ENCODE measurements around the gene KLF11.

Gene KLF11

DNA sequence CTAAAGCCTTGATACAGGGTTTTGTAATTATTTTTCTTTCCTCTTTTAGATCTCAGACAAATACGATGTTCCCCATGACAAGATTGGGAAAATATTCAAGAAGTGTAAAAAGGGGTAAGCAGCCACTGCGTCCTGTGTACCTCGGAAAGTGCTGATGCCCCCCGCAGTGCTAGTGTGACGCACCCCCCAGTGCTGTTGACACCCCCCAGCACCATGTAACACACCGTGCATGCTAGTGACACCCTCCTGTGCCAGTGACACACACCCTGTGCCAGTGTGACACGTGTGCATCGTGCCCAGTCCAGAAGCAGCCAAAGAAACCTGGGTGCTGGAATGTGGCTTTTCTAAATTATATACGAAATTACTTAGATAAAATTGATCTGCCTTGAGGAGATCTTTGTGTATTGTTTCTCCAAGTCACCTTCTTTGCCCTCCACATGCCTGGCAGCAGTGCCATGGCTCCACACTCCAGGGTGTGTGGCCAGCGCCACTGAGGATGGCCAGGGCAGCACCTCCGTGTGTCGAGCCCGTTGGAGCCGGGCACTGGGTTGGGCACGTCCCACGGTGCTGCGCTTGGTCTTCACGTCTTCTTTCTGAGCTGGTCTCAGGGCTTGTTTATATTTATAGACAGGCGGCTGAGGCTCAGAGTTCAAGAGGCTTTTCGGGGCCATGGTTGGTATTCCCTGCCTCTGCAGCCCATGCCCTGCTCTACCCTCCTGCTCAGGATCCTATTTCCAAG, 44.3 kb upstream of the KLF11 start:
- no peak for TF ChIP-seq CTCF (IDR thresholded peaks at IDR 0.05)
- no peak overlapping the region for H3K27ac Mint-ChIP-seq
- H3K27me3 Mint-ChIP-seq (ENCODE audit: low read depth, poor library complexity): peaks cover 8% of the 10 kb centered on the region
- H3K36me3 Mint-ChIP-seq (ENCODE audit: low read depth): no peaks in the 10 kb centered on the region
- DNase-seq: no peak
- H3K4me1 Mint-ChIP-seq: peaks cover 5% of the 10 kb centered on the region
- no peak overlapping the region for H3K4me3 Mint-ChIP-seq
- H3K9me3 Mint-ChIP-seq: no peaks in the 10 kb centered on the region

- peaks cover 9% of the 10 kb centered on the region for H3K4me1 Mint-ChIP-seq
These were observed 43.7 kb upstream of the KLF11 start for GRCh38 chr2:9999693-10000092.

GRCh38 chr2:10000541-10000940, 42.8 kb upstream of the KLF11 start:
- peaks cover 6% of the 10 kb centered on the region for H3K27me3 Mint-ChIP-seq (ENCODE audit: low read depth, poor library complexity)
- peaks cover 9% of the 10 kb centered on the region for H3K4me1 Mint-ChIP-seq
- TF ChIP-seq CTCF (IDR thresholded peaks at IDR 0.05): no peak
- no peak overlapping the region for H3K27ac Mint-ChIP-seq
- H3K36me3 Mint-ChIP-seq (ENCODE audit: low read depth): no peaks in the 10 kb centered on the region
- no peaks in the 10 kb centered on the region for H3K9me3 Mint-ChIP-seq
- no peak for DNase-seq
- no peak overlapping the region for H3K4me3 Mint-ChIP-seq

More at GRCh38 chr2:9999693-10000092, 43.7 kb upstream of the KLF11 start:
- no peak overlapping the region for H3K27ac Mint-ChIP-seq
- no peak for TF ChIP-seq CTCF (IDR thresholded peaks at IDR 0.05)
- H3K36me3 Mint-ChIP-seq (ENCODE audit: low read depth): no peaks in the 10 kb centered on the region
- H3K27me3 Mint-ChIP-seq (ENCODE audit: low read depth, poor library complexity): peaks cover 8% of the 10 kb centered on the region
- no peaks in the 10 kb centered on the region for H3K9me3 Mint-ChIP-seq
- no peak overlapping the region for H3K4me3 Mint-ChIP-seq
- DNase-seq: no peak

- Mint-ChIP-seq H3K4me1 (peaks cover 9% of the 10 kb centered on the region), H3K27me3 (ENCODE audit: low read depth, poor library complexity) (peaks cover 6% of the 10 kb centered on the region), H3K27ac (no peak overlapping the region), H3K9me3 (no peaks in the 10 kb centered on the region), H3K36me3 (ENCODE audit: low read depth) (no peaks in the 10 kb centered on the region), H3K4me3 (no peak overlapping the region)
- TF ChIP-seq CTCF (IDR thresholded peaks at IDR 0.05): no peak
- no peak for DNase-seq
These were observed 41.8 kb upstream of the KLF11 start for GRCh38 chr2:10001586-10001985.

DNA sequence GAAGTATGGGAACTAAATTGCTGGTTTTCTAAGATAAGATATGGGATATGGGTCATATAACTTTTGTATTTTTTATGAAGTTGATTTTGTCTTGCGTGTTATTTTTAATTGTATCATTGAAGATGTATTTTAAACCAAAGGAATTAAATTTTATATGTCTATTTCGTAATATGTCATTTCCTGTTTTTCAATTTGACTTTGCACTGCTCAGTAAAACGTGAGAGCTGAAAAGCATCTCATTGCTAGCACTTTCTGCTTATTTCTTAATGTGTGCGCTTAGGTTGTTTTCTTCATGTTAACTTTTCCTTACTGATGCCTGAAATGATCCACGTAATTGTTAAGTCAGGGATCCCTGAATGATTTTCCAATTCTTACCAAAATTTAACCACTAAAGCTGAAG, 41.2 kb upstream of the KLF11 start:
- no peak overlapping the region for H3K4me3 Mint-ChIP-seq
- no peaks in the 10 kb centered on the region for H3K9me3 Mint-ChIP-seq
- peaks cover 6% of the 10 kb centered on the region for H3K27me3 Mint-ChIP-seq (ENCODE audit: low read depth, poor library complexity)
- H3K4me1 Mint-ChIP-seq: peaks cover 13% of the 10 kb centered on the region
- H3K27ac Mint-ChIP-seq: no peak overlapping the region
- H3K36me3 Mint-ChIP-seq (ENCODE audit: low read depth): no peaks in the 10 kb centered on the region
- DNase-seq: no peak
- TF ChIP-seq CTCF (IDR thresholded peaks at IDR 0.05): no peak

- no peak for TF ChIP-seq CTCF (IDR thresholded peaks at IDR 0.05)
- Mint-ChIP-seq H3K4me3 (no peak overlapping the region), H3K36me3 (ENCODE audit: low read depth) (no peaks in the 10 kb centered on the region), H3K27me3 (ENCODE audit: low read depth, poor library complexity) (peaks cover 6% of the 10 kb centered on the region), H3K4me1 (peaks cover 19% of the 10 kb centered on the region), H3K9me3 (no peaks in the 10 kb centered on the region), H3K27ac (no peak overlapping the region)
- DNase-seq: no peak
These were observed 40.7 kb upstream of the KLF11 start for GRCh38 chr2:10002681-10003080.

Data from nephron progenitor cell (in vitro differentiated cells).